PC-9 (cell line): ENCODE measurements around the gene DNAH2. TPM values are rescaled to one million over a fixed set of nuclear protein-coding genes. Genes with fewer than 3 reads are reported as not detected.
A peak's percentile ranks its signal among the peaks of the same experiment; 100 is the strongest.

Experiments
- BruUV-seq: library from RNA; stranded (reverse); fragments of 400-500 nt; replicated peaks from 2 replicates; lab custom pipeline; 2021; lab: Mats Ljungman, UMichigan
- CTCF ChIA-PET: fragments of 300-600 bp; sonication (Branson Sonifier 250); formaldehyde crosslinking; loops from one replicate; lab custom pipeline; 2022; ENCODE audit warnings: antibody characterized with exemption; lab: Charles Lee
- POLR2A ChIA-PET: fragments of 300-600 bp; sonication (Branson Sonifier 250); formaldehyde crosslinking; loops from one replicate; lab custom pipeline; 2022; ENCODE audit warnings: antibody characterized with exemption; ENCODE audit not compliant: unreplicated experiment; lab: Charles Lee
- DNase-seq, 2 experiments: peaks; one replicate each; pipeline versions ENCODE4 v3.0.0 to v3.0.0-alpha.2; 2015 to 2022; ENCODE audit warnings: mixed read lengths in 1 of 2
- H2AFZ ChIP-seq: fragments of 200-600 bp; sonication (generic); 2 replicates; pipeline ENCODE4 v1.8.1; 2017; ENCODE audit warnings: antibody characterized with exemption
- H3F3A ChIP-seq: fragments of 200-600 bp; sonication (generic); 2 replicates; pipeline ENCODE4 v1.8.1; 2017; ENCODE audit warnings: antibody characterized with exemption, mild to moderate bottlenecking, low read depth; ENCODE audit not compliant: insufficient read depth
- H3K27ac ChIP-seq: fragments of 200-600 bp; sonication (generic); 2 replicates; pipeline ENCODE4 v1.6.1; 2016; ENCODE audit warnings: mixed run types
- H3K27me3 ChIP-seq: fragments of 200-600 bp; sonication (generic); 2 replicates; pipeline ENCODE4 v1.6.1; 2016; ENCODE audit warnings: low read depth, mixed run types; ENCODE audit not compliant: insufficient read depth
- H3K36me3 ChIP-seq: fragments of 200-600 bp; sonication (generic); 2 replicates; pipeline ENCODE4 v1.6.1; 2016; ENCODE audit warnings: low read depth, mixed run types
- H3K4me1 ChIP-seq: fragments of 200-600 bp; sonication (generic); replicated peaks from 2 replicates; pipeline ENCODE4 v1.6.1; 2016; ENCODE audit warnings: mixed run types; ENCODE audit not compliant: insufficient read depth
- H3K4me2 ChIP-seq: fragments of 200-600 bp; sonication (generic); 2 replicates; pipeline ENCODE4 v1.6.1; 2017; ENCODE audit warnings: mixed run types
- H3K4me3 ChIP-seq: fragments of 200-600 bp; sonication (generic); 2 replicates; pipeline ENCODE4 v1.6.1; 2016; ENCODE audit warnings: mixed run types
- H3K79me2 ChIP-seq: fragments of 200-600 bp; sonication (generic); 2 replicates; pipeline ENCODE4 v1.6.1; 2017; ENCODE audit warnings: low read depth, mixed run types
- H3K9me2 ChIP-seq: fragments of 200-600 bp; sonication (generic); 2 replicates; pipeline ENCODE4 v1.8.1; 2017; ENCODE audit warnings: mild to moderate bottlenecking; ENCODE audit not compliant: insufficient read depth
- H3K9me3 ChIP-seq: fragments of 200-600 bp; sonication (generic); 2 replicates; pipeline ENCODE4 v1.8.1; 2016; ENCODE audit warnings: low read depth; ENCODE audit not compliant: insufficient read depth
- H4K20me1 ChIP-seq: fragments of 200-600 bp; sonication (generic); 2 replicates; pipeline ENCODE4 v1.8.1; 2017; ENCODE audit not compliant: insufficient read depth
- CTCF ChIP-seq: fragments of 200-600 bp; sonication (generic); conservative IDR thresholded peaks from 2 replicates; pipeline ENCODE4 v1.6.1; 2017; ENCODE audit warnings: mixed run types, antibody characterized with exemption, mild to moderate bottlenecking, moderate library complexity
- EZH2 ChIP-seq: fragments of 200-600 bp; sonication (generic); IDR thresholded peaks from 2 replicates; pipeline ENCODE4 v1.8.0; 2017; ENCODE audit warnings: antibody characterized with exemption, low read depth
- intact Hi-C: fragments of 100-400 bp; cut with micrococcal nuclease; formaldehyde crosslinking; loops from one replicate; pipeline ENCODE4 v1.10.0; 2022; ENCODE audit not compliant: unreplicated experiment
- total RNA-seq: library from RNA; stranded (reverse); gene quantifications from 2 replicates; pipeline ENCODE4 v1.2.3, GENCODE V29; 2021

DNAH2 gene
- total RNA-seq, 1 experiment from 2014 or later = 10.6 TPM

- H3K9me2 ChIP-seq = no peaks in the 10 kb centered on the region
- ChIA-PET POLR2A (no interaction called here), CTCF (no interaction called here)
- peaks cover 9% of the 10 kb centered on the region; the same call in 1 of the 2 replicates for H3F3A ChIP-seq
- BruUV-seq = no TSS peak
- no peak overlapping the region for H3K4me3 ChIP-seq
- H4K20me1 ChIP-seq = no peaks in the 10 kb centered on the region
- DNase-seq = no peak
- H3K27ac ChIP-seq = no peak overlapping the region
- H3K79me2 ChIP-seq = no peaks in the 10 kb centered on the region
- TF ChIP-seq EZH2 (no peak), CTCF (no peak)
- no peak overlapping the region for H2AFZ ChIP-seq
- intact Hi-C loops = no loop called here
- no peaks in the 10 kb centered on the region for H3K36me3 ChIP-seq
- no peaks in the 10 kb centered on the region for H3K27me3 ChIP-seq
- H3K4me2 ChIP-seq = no peak overlapping the region
- peaks cover 5% of the 10 kb centered on the region for H3K4me1 ChIP-seq
- no peaks in the 10 kb centered on the region for H3K9me3 ChIP-seq
These were observed 114.9 kb downstream of the DNAH2 start for GRCh38 chr17:7832431-7832830.

DNA sequence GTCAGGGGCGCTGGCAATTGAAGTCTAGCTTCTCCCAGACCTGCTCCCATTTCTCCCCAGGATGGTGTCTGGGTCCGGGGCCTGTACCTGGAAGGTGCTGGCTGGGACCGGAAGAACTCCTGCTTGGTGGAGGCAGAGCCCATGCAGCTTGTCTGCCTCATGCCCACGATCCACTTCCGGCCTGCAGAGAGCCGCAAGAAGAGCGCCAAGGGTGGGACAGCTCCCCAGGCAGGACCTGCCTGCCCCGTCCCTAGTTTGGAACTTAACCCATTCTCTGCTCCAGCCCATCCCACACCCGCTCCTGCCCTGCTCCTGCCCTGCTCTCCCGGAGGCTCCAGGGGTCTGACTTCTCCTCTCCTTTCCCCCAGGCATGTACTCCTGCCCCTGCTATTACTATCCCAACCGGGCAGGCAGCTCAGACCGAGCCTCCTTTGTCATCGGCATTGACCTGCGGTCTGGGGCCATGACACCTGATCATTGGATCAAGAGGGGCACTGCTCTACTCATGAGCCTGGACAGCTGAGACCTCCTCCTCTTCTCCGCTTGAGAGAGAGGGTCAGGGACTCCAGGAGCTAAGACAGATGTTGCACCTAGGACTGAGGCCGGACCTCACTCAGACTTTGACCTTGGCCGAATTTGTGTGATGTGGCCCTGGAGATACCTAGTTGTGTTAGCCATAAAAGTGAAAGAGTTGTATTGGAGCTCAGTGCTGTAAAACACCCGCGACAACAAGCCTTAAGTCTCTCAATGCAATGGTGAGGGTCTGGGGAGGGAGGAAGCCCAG is 115.7 kb downstream of the DNAH2 start:
- Histone ChIP-seq H3K27ac (no peak overlapping the region), H3K4me3 (peak overlapping the region; percentile 82; the same call in 1 of the 2 replicates), H4K20me1 (no peaks in the 10 kb centered on the region), H3F3A (peaks cover 11% of the 10 kb centered on the region; the same call in 1 of the 2 replicates), H3K36me3 (no peaks in the 10 kb centered on the region), H3K4me1 (peaks cover 9% of the 10 kb centered on the region), H3K79me2 (no peaks in the 10 kb centered on the region), H3K9me2 (no peaks in the 10 kb centered on the region), H3K27me3 (no peaks in the 10 kb centered on the region), H2AFZ (no peak overlapping the region; the same call in 1 of the 2 replicates), H3K9me3 (no peaks in the 10 kb centered on the region), H3K4me2 (peak overlapping the region; percentile 88)
- intact Hi-C loops = no loop called here
- DNase-seq = no peak
- POLR2A ChIA-PET = interaction anchor here (0.6 kb wide), 1 partner anchor 590 kb away, joined by 3 read pairs; no protein-coding TSS in a partner anchor
- TF ChIP-seq EZH2 (no peak), CTCF (no peak)
- BruUV-seq = no TSS peak
- CTCF ChIA-PET = interaction anchor here (0.7 kb wide), 1 partner anchor 524 kb away, joined by 3 read pairs; no protein-coding TSS in a partner anchor

GRCh38 chr17:7833795-7834541 is 116.4 kb downstream of the DNAH2 start, which contains the start of gene KDM6B:
KDM6B (plus strand) TSS chr17:7834217; CDS start chr17:7845555, 11,338 bp downstream.
- no peaks in the 10 kb centered on the region for H3K9me2 ChIP-seq
- H3F3A ChIP-seq = peaks cover 13% of the 10 kb centered on the region; the same call in 1 of the 2 replicates
- ChIA-PET POLR2A (interaction anchor here (0.5 to 0.7 kb wide), 3 partner anchors 66 to 1843 kb away, joined by 3 to 31 read pairs (median 8); no protein-coding TSS in a partner anchor), CTCF (interaction anchor here (0.7 kb wide), 2 partner anchors 116 to 524 kb away, joined by 3 to 32 read pairs; no protein-coding TSS in a partner anchor)
- H3K4me2 ChIP-seq = peak within 1 kb of the TSS; percentile 88
- no peaks in the 10 kb centered on the region for H3K27me3 ChIP-seq
- no peaks in the 10 kb centered on the region for H3K9me3 ChIP-seq
- H4K20me1 ChIP-seq = no peaks in the 10 kb centered on the region
- intact Hi-C loops = no loop called here
- no TSS peak for BruUV-seq
- peaks cover 15% of the 10 kb centered on the region for H3K4me1 ChIP-seq
- 0 out of 2 replicates have a peak within 1 kb of the TSS, but pooled peaks have one; percentile 23 for H3K27ac ChIP-seq
- H3K4me3 ChIP-seq = peak within 1 kb of the TSS; percentile 82
- peak; percentile 71 to 94 for DNase-seq
- no peaks in the 10 kb centered on the region for H3K79me2 ChIP-seq
- H3K36me3 ChIP-seq = no peaks in the 10 kb centered on the region
- peak within 1 kb of the TSS; percentile 73 for H2AFZ ChIP-seq
- TF ChIP-seq EZH2 = no peak
- no peak for TF ChIP-seq CTCF
